ENCODE results near the gene CA4.

Gene CA4

DNA sequence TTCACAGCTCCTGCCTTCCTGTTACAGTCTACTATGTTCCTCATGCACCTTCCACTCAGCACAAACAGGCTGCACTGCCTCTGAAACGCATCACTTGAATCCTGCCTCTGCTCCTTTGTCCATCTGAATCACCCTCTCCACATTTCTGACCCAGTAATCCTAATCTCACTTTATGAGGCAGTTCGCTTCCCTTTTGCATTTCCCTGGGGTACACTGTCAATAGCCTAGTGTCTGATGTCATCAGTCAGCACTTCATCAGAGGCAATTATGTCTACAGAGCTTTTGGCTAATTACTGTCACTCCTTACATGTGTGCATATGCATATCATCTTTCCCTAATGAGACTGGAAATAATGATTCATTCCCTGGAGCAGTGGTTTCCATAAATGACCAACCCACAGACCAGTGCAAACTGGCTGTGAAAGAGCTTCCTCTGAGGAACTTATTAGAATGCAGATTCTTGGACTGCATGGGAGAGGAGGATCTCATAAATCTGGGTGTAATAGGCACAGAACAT, 23.6 kb downstream of the CA4 start (continued):
- no peak for TF ChIP-seq ZNF692 (tag by site-specific recombination; IDR thresholded peaks at IDR 0.05)
- TF ChIP-seq ZBTB1 (tag by site-specific recombination; IDR thresholded peaks at IDR 0.05) = peak; percentile 95
- TF ChIP-seq, protein P1, sequence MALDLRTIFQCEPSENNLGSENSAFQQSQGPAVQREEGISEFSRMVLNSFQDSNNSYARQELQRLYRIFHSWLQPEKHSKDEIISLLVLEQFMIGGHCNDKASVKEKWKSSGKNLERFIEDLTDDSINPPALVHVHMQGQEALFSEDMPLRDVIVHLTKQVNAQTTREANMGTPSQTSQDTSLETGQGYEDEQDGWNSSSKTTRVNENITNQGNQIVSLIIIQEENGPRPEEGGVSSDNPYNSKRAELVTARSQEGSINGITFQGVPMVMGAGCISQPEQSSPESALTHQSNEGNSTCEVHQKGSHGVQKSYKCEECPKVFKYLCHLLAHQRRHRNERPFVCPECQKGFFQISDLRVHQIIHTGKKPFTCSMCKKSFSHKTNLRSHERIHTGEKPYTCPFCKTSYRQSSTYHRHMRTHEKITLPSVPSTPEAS (tag by site-specific recombination; IDR thresholded peaks at IDR 0.05) = peak; percentile 65
- TF ChIP-seq FEZF1 (tag by site-specific recombination; IDR thresholded peaks at IDR 0.05) = peak; percentile 97
- TF ChIP-seq MZF1 (tag by site-specific recombination; IDR thresholded peaks at IDR 0.05; ENCODE audit: borderline replicate concordance) = no peak
- TF ChIP-seq ZNF768 (tag by site-specific recombination; IDR thresholded peaks at IDR 0.05) = no peak
- peak; percentile 100 for TF ChIP-seq ZNF24 (tag by site-specific recombination; IDR thresholded peaks at IDR 0.05)
- no peak for TF ChIP-seq ZNF114 (tag by site-specific recombination; IDR thresholded peaks at IDR 0.05)
- TF ChIP-seq, protein P2, sequence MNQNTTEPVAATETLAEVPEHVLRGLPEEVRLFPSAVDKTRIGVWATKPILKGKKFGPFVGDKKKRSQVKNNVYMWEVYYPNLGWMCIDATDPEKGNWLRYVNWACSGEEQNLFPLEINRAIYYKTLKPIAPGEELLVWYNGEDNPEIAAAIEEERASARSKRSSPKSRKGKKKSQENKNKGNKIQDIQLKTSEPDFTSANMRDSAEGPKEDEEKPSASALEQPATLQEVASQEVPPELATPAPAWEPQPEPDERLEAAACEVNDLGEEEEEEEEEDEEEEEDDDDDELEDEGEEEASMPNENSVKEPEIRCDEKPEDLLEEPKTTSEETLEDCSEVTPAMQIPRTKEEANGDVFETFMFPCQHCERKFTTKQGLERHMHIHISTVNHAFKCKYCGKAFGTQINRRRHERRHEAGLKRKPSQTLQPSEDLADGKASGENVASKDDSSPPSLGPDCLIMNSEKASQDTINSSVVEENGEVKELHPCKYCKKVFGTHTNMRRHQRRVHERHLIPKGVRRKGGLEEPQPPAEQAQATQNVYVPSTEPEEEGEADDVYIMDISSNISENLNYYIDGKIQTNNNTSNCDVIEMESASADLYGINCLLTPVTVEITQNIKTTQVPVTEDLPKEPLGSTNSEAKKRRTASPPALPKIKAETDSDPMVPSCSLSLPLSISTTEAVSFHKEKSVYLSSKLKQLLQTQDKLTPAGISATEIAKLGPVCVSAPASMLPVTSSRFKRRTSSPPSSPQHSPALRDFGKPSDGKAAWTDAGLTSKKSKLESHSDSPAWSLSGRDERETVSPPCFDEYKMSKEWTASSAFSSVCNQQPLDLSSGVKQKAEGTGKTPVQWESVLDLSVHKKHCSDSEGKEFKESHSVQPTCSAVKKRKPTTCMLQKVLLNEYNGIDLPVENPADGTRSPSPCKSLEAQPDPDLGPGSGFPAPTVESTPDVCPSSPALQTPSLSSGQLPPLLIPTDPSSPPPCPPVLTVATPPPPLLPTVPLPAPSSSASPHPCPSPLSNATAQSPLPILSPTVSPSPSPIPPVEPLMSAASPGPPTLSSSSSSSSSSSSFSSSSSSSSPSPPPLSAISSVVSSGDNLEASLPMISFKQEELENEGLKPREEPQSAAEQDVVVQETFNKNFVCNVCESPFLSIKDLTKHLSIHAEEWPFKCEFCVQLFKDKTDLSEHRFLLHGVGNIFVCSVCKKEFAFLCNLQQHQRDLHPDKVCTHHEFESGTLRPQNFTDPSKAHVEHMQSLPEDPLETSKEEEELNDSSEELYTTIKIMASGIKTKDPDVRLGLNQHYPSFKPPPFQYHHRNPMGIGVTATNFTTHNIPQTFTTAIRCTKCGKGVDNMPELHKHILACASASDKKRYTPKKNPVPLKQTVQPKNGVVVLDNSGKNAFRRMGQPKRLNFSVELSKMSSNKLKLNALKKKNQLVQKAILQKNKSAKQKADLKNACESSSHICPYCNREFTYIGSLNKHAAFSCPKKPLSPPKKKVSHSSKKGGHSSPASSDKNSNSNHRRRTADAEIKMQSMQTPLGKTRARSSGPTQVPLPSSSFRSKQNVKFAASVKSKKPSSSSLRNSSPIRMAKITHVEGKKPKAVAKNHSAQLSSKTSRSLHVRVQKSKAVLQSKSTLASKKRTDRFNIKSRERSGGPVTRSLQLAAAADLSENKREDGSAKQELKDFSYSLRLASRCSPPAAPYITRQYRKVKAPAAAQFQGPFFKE (tag by site-specific recombination; IDR thresholded peaks at IDR 0.05; ENCODE audit: borderline replicate concordance) = no peak
- no peak for TF ChIP-seq ZNF23 (tag by site-specific recombination; IDR thresholded peaks at IDR 0.05; ENCODE audit: borderline replicate concordance)
- TF ChIP-seq ZNF510 (tag by site-specific recombination; IDR thresholded peaks at IDR 0.05; ENCODE audit: insufficient replicate concordance) = no peak
- TF ChIP-seq TSHZ1 (tag by site-specific recombination; IDR thresholded peaks at IDR 0.05; ENCODE audit: borderline replicate concordance) = peak; percentile 100
- no peak for TF ChIP-seq ZNF514 (tag by site-specific recombination; IDR thresholded peaks at IDR 0.05)
- TF ChIP-seq KLF16 (tag by site-specific recombination; IDR thresholded peaks at IDR 0.05) = no peak
- no peak for TF ChIP-seq ZNF404 (tag by site-specific recombination; IDR thresholded peaks at IDR 0.05)
- TF ChIP-seq ZBTB48 (tag by site-specific recombination; IDR thresholded peaks at IDR 0.05) = no peak
- no peak for TF ChIP-seq REPIN1 (tag by site-specific recombination; IDR thresholded peaks at IDR 0.05; ENCODE audit: low read depth)
- TF ChIP-seq HOXC10 (CRISPR knock-in tag; IDR thresholded peaks at IDR 0.05) = no peak
- TF ChIP-seq SCRT1 (tag by site-specific recombination; IDR thresholded peaks at IDR 0.05; ENCODE audit: borderline replicate concordance) = no peak
- TF ChIP-seq ZNF26 (tag by site-specific recombination; IDR thresholded peaks at IDR 0.05) = no peak
- no peak for TF ChIP-seq ZNF473 (tag by site-specific recombination; IDR thresholded peaks at IDR 0.05)
- TF ChIP-seq, protein P3, sequence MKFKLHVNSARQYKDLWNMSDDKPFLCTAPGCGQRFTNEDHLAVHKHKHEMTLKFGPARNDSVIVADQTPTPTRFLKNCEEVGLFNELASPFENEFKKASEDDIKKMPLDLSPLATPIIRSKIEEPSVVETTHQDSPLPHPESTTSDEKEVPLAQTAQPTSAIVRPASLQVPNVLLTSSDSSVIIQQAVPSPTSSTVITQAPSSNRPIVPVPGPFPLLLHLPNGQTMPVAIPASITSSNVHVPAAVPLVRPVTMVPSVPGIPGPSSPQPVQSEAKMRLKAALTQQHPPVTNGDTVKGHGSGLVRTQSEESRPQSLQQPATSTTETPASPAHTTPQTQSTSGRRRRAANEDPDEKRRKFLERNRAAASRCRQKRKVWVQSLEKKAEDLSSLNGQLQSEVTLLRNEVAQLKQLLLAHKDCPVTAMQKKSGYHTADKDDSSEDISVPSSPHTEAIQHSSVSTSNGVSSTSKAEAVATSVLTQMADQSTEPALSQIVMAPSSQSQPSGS (tag by site-specific recombination; IDR thresholded peaks at IDR 0.05; ENCODE audit: low read depth) = peak; percentile 78
- no peak for TF ChIP-seq ZSCAN18 (tag by site-specific recombination; IDR thresholded peaks at IDR 0.05)

Measured in HEK293 (cell line).